NCI-H345 treated with DMSO at 0.1 percent for 48 hours (cell line): ENCODE data around the gene MFSD8.
"Not testable (repeated sequence)": the region's sequence is repeated elsewhere in the genome, so short reads cannot be mapped to it uniquely, and the experiment has no call there.

Source experiments
- DNase-seq: peaks from one replicate; lab custom pipeline; 2025; ENCODE audit not compliant: unreplicated experiment; lab: John Stamatoyannopoulos, UW

MFSD8 gene

GRCh38 chr4:127936974-127937373 lies 28.0 kb downstream of the MFSD8 start:
- DNase-seq: no peak

- DNase-seq: not testable (repeated sequence)
Observed at GRCh38 chr4:127931836-127932235, 33.1 kb downstream of the MFSD8 start.

- no peak for DNase-seq
Observed at GRCh38 chr4:127930175-127930574, 34.8 kb downstream of the MFSD8 start.

- not testable (repeated sequence) for DNase-seq
Observed at GRCh38 chr4:127925720-127926119, 39.3 kb downstream of the MFSD8 start.

- DNase-seq: no peak
Observed at GRCh38 chr4:127922226-127922625, 42.7 kb downstream of the MFSD8 start.

GRCh38 chr4:127920521-127920920 lies 44.5 kb downstream of the MFSD8 start:
- DNase-seq: no peak

- DNase-seq: no peak
Observed at GRCh38 chr4:127917151-127917550, 47.8 kb downstream of the MFSD8 start.

GRCh38 chr4:127916512-127916911 lies 48.5 kb downstream of the MFSD8 start:
- no peak for DNase-seq

- DNase-seq: no peak
Observed at GRCh38 chr4:127905029-127905428, 59.9 kb downstream of the MFSD8 start.

GRCh38 chr4:127899682-127900081 lies 65.3 kb downstream of the MFSD8 start:
- DNase-seq: not testable (repeated sequence)

- DNase-seq: no peak
Observed at GRCh38 chr4:127896528-127896927, 68.4 kb downstream of the MFSD8 start.

GRCh38 chr4:127896069-127896468 lies 68.9 kb downstream of the MFSD8 start:
- no peak for DNase-seq

- DNase-seq: no peak
Observed at GRCh38 chr4:127889903-127890302, 75.1 kb downstream of the MFSD8 start.

- no peak for DNase-seq
Observed at GRCh38 chr4:127888559-127888958, 76.4 kb downstream of the MFSD8 start.

- no peak for DNase-seq
Observed at GRCh38 chr4:127881563-127881864, 83.5 kb downstream of the MFSD8 start.

GRCh38 chr4:127880763-127881562 lies 84.0 kb downstream of the MFSD8 start, which contains the start of gene PLK4:
Gene PLK4, plus strand, starts transcription at chr4:127880893. Its CDS starts 242 bp downstream, at chr4:127881135.
- peak; percentile 84 for DNase-seq

- no peak for DNase-seq
Observed at GRCh38 chr4:127875791-127876190, 89.2 kb downstream of the MFSD8 start.

- DNase-seq: no peak
Observed at GRCh38 chr4:127870688-127871087, 94.3 kb downstream of the MFSD8 start.

GRCh38 chr4:127870281-127870680 lies 94.7 kb downstream of the MFSD8 start:
- DNase-seq: no peak

- no peak for DNase-seq
Observed at GRCh38 chr4:127868196-127868595, 96.8 kb downstream of the MFSD8 start.
